Stomach (tissue), 9 donors: ENCODE data around the gene TMEM151B. TPM values are rescaled to one million over a fixed set of nuclear protein-coding genes. Genes with fewer than 3 reads are reported as not detected.

ENCODE experiments used
- DNase-seq, 2 donors: peaks; one replicate each; pipeline versions ENCODE4 v3.0.0 to v3.0.0-alpha.2; 2013 to 2019
- H3K27ac ChIP-seq, 5 donors: fragments of 200-600 bp in 4 of 5; sonication (generic) in 4 of 5; one replicate each; pipeline ENCODE4 v1.5.1; 2013 to 2019; ENCODE audit warnings: mild to moderate bottlenecking in 1 of 5, moderate library complexity in 1 of 5
- H3K27me3 ChIP-seq, 3 donors: fragments of 200-600 bp; sonication (generic); one replicate each; pipeline ENCODE4 v1.5.1; 2017 to 2019; ENCODE audit warnings: mixed run types in 1 of 3
- H3K36me3 ChIP-seq, 4 donors: fragments of 200-600 bp; sonication (generic); 1 replicate in 3 of 4; 2 replicates in 1 of 4; pipeline ENCODE4 v1.5.1; 2016 to 2019
- H3K4me1 ChIP-seq, 4 donors: fragments of 200-600 bp; sonication (generic); one replicate each; pipeline ENCODE4 v1.5.1; 2016 to 2019
- H3K4me3 ChIP-seq, 4 donors: fragments of 200-600 bp; sonication (generic) in 3 of 4; one replicate each; pipeline ENCODE4 v1.5.1; 2016 to 2019; ENCODE audit warnings: mild to moderate bottlenecking in 1 of 4
- H3K9me3 ChIP-seq, 4 donors: fragments of 200-600 bp; sonication (generic); one replicate each; pipeline ENCODE4 v1.5.1; 2016 to 2019
- EP300 ChIP-seq: sonication (generic); formaldehyde crosslinking; IDR thresholded peaks from one replicate; pipeline ENCODE4 v1.6.1; 2017; ENCODE audit warnings: antibody characterized with exemption
- POLR2A ChIP-seq, 4 donors: fragments of 450-650 bp; IDR thresholded peaks; one replicate each; pipeline ENCODE4 v1.6.1; 2016; ENCODE audit warnings: antibody characterized with exemption in 4 of 4, control low read depth in 2 of 4, mild to moderate bottlenecking in 1 of 4, moderate library complexity in 1 of 4
- POLR2AphosphoS5 ChIP-seq, 3 donors: sonication (generic); formaldehyde crosslinking; IDR thresholded peaks; one replicate each; pipeline ENCODE4 v1.6.1; 2016; ENCODE audit warnings: antibody characterized with exemption in 3 of 3
- WGBS, 5 donors: extraction: QIAGEN DNeasy Blood & Tissue Kit in 3 of 5; methylation state at CpG; one replicate each; pipeline versions ENCODE4 v1.1.5 to v1.1.7; 2013 to 2018; 5-methylcytosine and 5-hydroxymethylcytosine counted together
- intact Hi-C: fragments of 100-400 bp; cut with DNase I; formaldehyde crosslinking; loops from one replicate; pipeline ENCODE4 v1.15.1; 2023; ENCODE audit warnings: low total_unique reads
- polyA plus RNA-seq, 3 donors: library from polyadenylated mRNA; stranded (reverse); fragments of 200-250 nt; gene quantifications; one replicate each; pipeline ENCODE4 v1.2.3, GENCODE V29; 2013
- total RNA-seq, 5 donors: library from RNA; depleted of rRNA; stranded (reverse); fragments of >200 nt; gene quantifications; one replicate each; pipeline versions ENCODE4 v1.1.0 to v1.2.3, GENCODE V29; 2014 to 2016
- TF ChIP-seq, protein P1 (sequence below), 7 experiments: fragments of 450-650 bp in 4 of 7; fragments of 200-600 bp in 3 of 7; sonication (generic) in 3 of 7; IDR thresholded peaks; one replicate each; pipeline ENCODE4 v1.5.1; 2016 to 2019; ENCODE audit warnings: antibody characterized with exemption in 7 of 7, control low read depth in 2 of 7, mild to moderate bottlenecking in 1 of 7
- donor health status: healthy with polysubstance abuse.
- donor health status: Bipolar disorder and iron deficiency.
- donor health status: healthy.

TMEM151B gene
- total and polyA plus RNA-seq, 8 donors = 0.12 to 0.29 (median 0.23) TPM; not detected in 4

DNA sequence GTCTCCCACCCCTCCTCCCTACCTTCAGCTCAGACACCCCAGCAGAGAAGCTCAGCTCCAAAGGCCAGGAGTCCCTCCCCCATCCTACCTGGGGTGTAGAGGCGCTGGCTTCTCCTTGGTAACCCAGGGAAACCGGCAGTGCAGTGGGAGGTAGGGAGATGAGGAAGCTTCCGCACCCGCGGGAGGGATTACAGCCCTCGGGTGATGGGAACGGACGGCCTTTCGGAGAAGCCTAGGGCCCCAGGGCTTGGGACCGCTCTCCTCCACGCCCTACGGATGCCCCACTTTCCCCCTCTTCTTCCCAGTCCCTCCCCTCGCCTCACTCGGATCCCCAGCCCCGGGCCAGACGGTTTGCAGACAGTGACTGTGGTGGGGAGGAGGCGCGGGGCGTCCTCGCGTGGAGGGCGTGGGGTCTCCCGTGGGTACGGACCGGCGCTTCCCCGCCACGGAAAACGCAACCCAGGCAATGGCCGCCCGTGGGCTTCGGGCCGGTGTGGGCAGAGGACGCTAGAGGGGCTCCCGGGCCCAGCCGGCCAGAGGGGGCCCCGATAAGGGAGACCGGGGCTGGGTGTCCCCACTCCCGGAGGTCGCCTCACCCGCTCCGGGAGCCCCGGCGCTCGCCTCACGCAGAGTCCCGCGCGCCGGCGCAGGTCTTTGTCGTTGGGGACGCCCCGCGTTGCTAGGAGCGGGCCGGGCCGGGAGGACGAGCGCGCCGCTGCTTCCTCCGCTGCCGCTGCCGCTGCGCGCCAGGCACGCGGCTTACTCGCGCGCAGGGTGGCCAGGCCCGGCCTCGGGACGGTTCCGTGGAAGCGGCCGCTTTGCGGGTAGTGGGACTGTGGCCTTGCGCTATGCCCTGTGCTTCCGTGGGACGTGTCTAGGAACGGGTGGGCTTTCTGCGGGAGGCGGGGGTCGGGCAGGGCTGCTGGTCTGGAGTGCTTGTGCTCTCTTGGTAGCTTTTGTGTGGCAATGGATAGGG lies 27.1 kb downstream of the TMEM151B start:
- peak; percentile 39 to 86 for DNase-seq
- 1 to 2% (median 2%) methylated on average over 20 to 86 of the region's 86 CpGs for WGBS, 5 donors
- peaks cover 7 to 64% (median 49%) of the 10 kb centered on the region in 3 donors for H3K27me3 ChIP-seq
- TF ChIP-seq EP300 (no peak), POLR2AphosphoS5 (IDR thresholded peaks at IDR 0.05) (peak in 1 of 3 donors; percentile 2), POLR2A (IDR thresholded peaks at IDR 0.05) (no peak)
- TF ChIP-seq, protein P1, sequence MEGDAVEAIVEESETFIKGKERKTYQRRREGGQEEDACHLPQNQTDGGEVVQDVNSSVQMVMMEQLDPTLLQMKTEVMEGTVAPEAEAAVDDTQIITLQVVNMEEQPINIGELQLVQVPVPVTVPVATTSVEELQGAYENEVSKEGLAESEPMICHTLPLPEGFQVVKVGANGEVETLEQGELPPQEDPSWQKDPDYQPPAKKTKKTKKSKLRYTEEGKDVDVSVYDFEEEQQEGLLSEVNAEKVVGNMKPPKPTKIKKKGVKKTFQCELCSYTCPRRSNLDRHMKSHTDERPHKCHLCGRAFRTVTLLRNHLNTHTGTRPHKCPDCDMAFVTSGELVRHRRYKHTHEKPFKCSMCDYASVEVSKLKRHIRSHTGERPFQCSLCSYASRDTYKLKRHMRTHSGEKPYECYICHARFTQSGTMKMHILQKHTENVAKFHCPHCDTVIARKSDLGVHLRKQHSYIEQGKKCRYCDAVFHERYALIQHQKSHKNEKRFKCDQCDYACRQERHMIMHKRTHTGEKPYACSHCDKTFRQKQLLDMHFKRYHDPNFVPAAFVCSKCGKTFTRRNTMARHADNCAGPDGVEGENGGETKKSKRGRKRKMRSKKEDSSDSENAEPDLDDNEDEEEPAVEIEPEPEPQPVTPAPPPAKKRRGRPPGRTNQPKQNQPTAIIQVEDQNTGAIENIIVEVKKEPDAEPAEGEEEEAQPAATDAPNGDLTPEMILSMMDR (IDR thresholded peaks at IDR 0.05) = no peak
- H3K27ac ChIP-seq = peak overlapping the region in 1 of 5 donors; percentile 18
- intact Hi-C loops = no loop called here
- H3K4me3 ChIP-seq = peak overlapping the region; percentile 41 to 59 (median 52)
- peaks cover 22 to 28% (median 24%) of the 10 kb centered on the region in 4 donors for H3K36me3 ChIP-seq
- peaks cover 14 to 18% (median 17%) of the 10 kb centered on the region in 4 donors for H3K4me1 ChIP-seq
- H3K9me3 ChIP-seq = no peaks in the 10 kb centered on the region

DNA sequence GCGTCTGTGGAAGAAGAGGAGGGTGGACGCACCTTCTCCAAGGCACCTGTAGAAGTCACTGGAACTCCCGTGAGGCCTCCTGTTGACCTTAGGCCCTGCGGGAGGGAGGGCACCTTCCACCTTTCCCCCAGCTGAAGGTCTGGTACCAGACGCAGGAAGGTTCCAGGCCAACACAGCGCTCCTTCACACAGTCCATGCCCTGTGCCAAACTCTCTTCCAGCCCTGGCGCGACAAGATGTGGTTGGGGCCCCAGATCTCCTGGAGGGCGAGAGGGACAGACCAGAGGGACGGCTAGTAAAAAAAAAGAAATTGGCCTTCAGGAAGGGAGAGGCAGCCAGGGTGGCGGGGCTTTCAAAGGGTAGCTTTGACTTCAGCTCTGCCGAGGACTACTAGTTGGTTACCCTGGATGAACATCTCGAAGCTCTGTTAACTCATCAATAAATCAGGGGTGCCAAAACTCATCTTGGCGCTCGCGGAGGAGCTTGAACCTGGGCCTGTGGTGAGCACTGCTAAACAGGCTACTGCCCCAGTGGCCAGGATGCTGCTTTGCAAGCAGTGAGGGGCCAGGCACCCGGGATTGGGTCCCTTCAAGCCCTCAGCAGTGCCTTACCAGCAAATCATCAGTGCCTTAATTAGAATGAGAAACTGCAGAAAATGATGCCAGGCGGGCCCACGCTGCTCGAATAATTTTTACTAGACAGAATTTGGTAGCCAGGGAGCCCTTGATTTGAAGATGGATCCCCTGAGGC lies 28.0 kb downstream of the TMEM151B start:
- H3K27me3 ChIP-seq = peaks cover 7 to 55% (median 42%) of the 10 kb centered on the region in 3 donors
- intact Hi-C loops = no loop called here
- WGBS, 5 donors = 32 to 40% (median 37%) methylated on average over 16 to 20 of the region's 20 CpGs
- no peak for TF ChIP-seq POLR2AphosphoS5 (IDR thresholded peaks at IDR 0.05)
- no peak for TF ChIP-seq POLR2A (IDR thresholded peaks at IDR 0.05)
- H3K4me1 ChIP-seq = peaks cover 14 to 18% (median 17%) of the 10 kb centered on the region in 4 donors
- peak in 1 of 2 donors; percentile 37 for DNase-seq
- H3K9me3 ChIP-seq = no peaks in the 10 kb centered on the region
- H3K36me3 ChIP-seq = peaks cover 31 to 37% (median 33%) of the 10 kb centered on the region in 4 donors
- H3K27ac ChIP-seq = no peak overlapping the region
- peak overlapping the region in 3 of 4 donors; percentile 41 to 59 (median 54) for H3K4me3 ChIP-seq

DNA sequence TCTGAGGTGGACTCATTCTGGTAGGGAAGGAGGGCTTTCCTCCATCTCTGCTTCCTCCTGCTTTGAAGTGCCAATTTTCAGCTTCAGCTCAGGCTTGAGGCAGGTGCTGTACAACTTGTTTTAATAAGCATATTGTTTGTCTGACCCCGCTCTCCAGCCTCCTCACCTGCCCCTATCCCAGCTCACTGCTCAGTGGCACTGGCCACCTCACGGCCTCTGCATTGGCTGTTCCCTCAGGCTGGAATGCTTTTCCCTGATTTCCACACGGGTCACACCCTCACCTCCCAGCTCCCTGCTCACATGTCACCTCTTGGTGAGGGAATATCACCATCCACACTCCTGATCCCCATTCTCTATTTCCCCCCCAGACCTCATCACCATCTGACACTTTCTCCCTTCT lies 28.6 kb downstream of the TMEM151B start:
- WGBS, 5 donors = 79 to 84% (median 80%) methylated on average over 3 of the region's 3 CpGs
- no peak for TF ChIP-seq POLR2AphosphoS5 (IDR thresholded peaks at IDR 0.05)
- no peak for TF ChIP-seq EP300
- TF ChIP-seq, protein P1 (IDR thresholded peaks at IDR 0.05) = no peak
- no peak for TF ChIP-seq POLR2A (IDR thresholded peaks at IDR 0.05)
- Histone ChIP-seq H3K4me1 (peaks cover 14 to 18% (median 17%) of the 10 kb centered on the region in 4 donors), H3K27me3 (peaks cover 7 to 48% (median 39%) of the 10 kb centered on the region in 3 donors), H3K4me3 (no peak overlapping the region), H3K36me3 (peaks cover 38 to 43% (median 40%) of the 10 kb centered on the region in 4 donors), H3K27ac (no peak overlapping the region), H3K9me3 (no peaks in the 10 kb centered on the region)
- intact Hi-C loops = no loop called here
- no peak for DNase-seq

DNA sequence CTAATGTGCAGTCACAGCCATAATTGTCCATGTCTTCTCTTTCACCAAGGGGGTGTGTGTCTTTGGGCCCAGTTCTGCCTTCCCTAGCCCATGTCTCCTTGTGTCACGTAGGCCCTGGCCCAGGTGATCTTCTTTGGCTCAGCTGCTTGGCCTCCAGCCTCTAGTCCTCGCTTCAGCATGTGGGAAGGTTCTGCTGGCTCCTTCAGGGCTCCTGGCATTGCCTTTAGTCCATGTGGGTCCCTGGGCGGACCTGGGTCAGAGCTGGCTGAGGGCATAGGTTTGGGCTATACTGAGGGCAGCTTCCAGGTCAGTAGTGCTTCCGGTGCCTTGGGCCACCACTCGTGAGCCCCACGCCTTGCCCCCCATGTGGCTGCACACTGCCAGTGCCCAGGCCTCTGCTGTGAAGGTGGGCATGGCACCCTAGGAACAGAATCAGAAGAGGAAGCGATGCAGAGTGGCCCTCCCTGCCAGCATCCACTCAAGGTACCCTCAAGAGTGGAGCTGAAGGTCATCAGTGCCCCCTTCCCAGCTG lies 30.1 kb downstream of the TMEM151B start:
- intact Hi-C loops = no loop called here
- WGBS, 5 donors = 83 to 88% (median 86%) methylated on average over 7 of the region's 7 CpGs
- Histone ChIP-seq H3K4me3 (no peak overlapping the region), H3K27me3 (peaks cover 3 to 34% (median 27%) of the 10 kb centered on the region in 3 donors), H3K27ac (no peak overlapping the region), H3K4me1 (peaks cover 14 to 18% (median 17%) of the 10 kb centered on the region in 4 donors), H3K36me3 (peaks cover 51 to 58% (median 54%) of the 10 kb centered on the region in 4 donors), H3K9me3 (no peaks in the 10 kb centered on the region)
- DNase-seq = no peak
- TF ChIP-seq POLR2AphosphoS5 (IDR thresholded peaks at IDR 0.05) = no peak
- no peak for TF ChIP-seq EP300
- TF ChIP-seq POLR2A (IDR thresholded peaks at IDR 0.05) = no peak
- TF ChIP-seq, protein P1 (IDR thresholded peaks at IDR 0.05) = no peak
